GM12872 (cell line): ENCODE measurements around the gene ASCL5.

Source experiments
- CTCF ChIP-seq: IDR thresholded peaks from 3 replicates; pipeline ENCODE4 v1.5.1; 2011; ENCODE audit warnings: low read depth, mild to moderate bottlenecking, low read length, moderate library complexity; ENCODE audit not compliant: insufficient read depth

ASCL5 gene

GRCh38 chr1:201127755-201128455 is 921 bp upstream of the ASCL5 start:
- no peak for TF ChIP-seq CTCF

GRCh38 chr1:201126463-201126831 is 537 bp downstream of the ASCL5 start:
- TF ChIP-seq CTCF: no peak

- no peak for TF ChIP-seq CTCF
Measured at GRCh38 chr1:201125800-201126199, 1.2 kb downstream of the ASCL5 start.

GRCh38 chr1:201125019-201125418 is 2.0 kb downstream of the ASCL5 start:
- TF ChIP-seq CTCF: no peak

GRCh38 chr1:201123866-201124265 is 3.1 kb downstream of the ASCL5 start:
- no peak for TF ChIP-seq CTCF

GRCh38 chr1:201122321-201122957 is 4.5 kb downstream of the ASCL5 start:
- no peak for TF ChIP-seq CTCF

GRCh38 chr1:201119206-201120197 is 7.5 kb downstream of the ASCL5 start:
- peak; percentile 82 for TF ChIP-seq CTCF
